ENCODE results near the gene SYNM.
"Not testable (repeated sequence)": the region's sequence is repeated elsewhere in the genome, so short reads cannot be mapped to it uniquely, and the experiment has no call there.

Gene SYNM, protein sequence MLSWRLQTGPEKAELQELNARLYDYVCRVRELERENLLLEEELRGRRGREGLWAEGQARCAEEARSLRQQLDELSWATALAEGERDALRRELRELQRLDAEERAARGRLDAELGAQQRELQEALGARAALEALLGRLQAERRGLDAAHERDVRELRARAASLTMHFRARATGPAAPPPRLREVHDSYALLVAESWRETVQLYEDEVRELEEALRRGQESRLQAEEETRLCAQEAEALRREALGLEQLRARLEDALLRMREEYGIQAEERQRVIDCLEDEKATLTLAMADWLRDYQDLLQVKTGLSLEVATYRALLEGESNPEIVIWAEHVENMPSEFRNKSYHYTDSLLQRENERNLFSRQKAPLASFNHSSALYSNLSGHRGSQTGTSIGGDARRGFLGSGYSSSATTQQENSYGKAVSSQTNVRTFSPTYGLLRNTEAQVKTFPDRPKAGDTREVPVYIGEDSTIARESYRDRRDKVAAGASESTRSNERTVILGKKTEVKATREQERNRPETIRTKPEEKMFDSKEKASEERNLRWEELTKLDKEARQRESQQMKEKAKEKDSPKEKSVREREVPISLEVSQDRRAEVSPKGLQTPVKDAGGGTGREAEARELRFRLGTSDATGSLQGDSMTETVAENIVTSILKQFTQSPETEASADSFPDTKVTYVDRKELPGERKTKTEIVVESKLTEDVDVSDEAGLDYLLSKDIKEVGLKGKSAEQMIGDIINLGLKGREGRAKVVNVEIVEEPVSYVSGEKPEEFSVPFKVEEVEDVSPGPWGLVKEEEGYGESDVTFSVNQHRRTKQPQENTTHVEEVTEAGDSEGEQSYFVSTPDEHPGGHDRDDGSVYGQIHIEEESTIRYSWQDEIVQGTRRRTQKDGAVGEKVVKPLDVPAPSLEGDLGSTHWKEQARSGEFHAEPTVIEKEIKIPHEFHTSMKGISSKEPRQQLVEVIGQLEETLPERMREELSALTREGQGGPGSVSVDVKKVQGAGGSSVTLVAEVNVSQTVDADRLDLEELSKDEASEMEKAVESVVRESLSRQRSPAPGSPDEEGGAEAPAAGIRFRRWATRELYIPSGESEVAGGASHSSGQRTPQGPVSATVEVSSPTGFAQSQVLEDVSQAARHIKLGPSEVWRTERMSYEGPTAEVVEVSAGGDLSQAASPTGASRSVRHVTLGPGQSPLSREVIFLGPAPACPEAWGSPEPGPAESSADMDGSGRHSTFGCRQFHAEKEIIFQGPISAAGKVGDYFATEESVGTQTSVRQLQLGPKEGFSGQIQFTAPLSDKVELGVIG (N-terminal part only)

DNA sequence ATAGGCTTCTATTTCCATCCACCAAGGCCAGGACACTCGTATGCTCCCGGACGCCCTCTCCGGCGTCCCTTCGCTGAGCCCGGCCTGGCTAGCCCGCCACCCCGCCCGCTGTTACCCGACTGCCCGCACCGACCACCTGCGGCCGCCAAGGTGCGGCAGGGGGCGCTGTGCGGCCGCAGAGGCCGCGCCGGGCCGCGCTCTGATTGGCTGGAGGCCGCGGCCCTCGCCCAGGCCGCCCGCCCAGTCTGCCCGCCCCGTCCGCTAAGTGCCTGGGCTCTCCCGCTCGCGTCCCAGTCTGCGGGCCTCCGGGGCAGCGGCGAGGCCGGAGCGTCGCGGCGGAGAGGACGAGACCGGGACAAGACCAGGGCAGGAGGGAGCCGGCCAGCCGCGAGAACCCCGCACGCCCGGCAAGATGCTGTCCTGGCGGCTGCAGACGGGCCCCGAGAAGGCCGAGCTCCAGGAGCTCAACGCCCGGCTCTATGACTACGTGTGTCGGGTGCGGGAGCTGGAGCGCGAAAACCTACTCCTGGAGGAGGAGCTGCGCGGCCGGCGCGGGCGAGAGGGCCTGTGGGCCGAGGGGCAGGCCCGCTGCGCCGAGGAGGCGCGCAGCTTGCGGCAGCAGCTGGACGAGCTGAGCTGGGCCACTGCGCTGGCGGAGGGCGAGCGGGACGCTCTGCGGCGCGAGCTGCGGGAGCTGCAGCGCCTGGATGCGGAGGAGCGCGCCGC lies at the start of gene SYNM:
Gene SYNM, plus strand, starts transcription at position 293 of the 726 bp plus-strand sequence. Its CDS starts 120 bp downstream, at position 413.
- DNase-seq (ENCODE audit: extremely low spot score, insufficient read length, low read depth) (peak; percentile 65), FAIRE-seq (no peak)

DNA sequence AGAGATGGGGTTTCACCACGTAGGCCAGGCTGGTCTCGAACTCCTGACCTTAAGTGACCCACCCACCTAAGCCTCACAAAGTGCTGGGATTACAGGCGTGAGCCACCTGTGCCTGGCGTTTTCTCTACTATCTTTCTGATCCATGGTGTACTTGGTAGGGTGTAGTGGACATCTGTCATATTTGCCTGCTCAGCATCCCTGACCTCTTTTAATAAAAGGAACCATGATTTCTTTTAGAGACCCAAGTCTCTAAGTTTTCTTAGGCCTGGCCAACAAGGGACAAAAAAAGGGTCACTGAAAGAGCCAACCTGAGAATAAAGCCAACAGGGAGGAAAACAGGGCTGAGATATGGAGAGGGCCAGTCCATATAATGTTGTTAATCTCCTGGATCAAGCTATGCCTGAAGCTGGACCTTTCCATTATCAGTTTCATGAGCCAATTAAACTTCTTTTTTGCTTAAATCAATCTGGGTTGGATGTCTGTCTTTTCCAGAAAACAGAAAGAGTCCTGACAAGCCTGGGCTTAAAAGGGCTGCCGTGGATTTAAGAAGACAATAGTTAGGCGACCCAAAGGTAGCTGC lies 49.2 kb upstream of the SYNM start:
- DNase-seq (ENCODE audit: extremely low spot score, insufficient read length, low read depth) (no peak), FAIRE-seq (no peak)

DNA sequence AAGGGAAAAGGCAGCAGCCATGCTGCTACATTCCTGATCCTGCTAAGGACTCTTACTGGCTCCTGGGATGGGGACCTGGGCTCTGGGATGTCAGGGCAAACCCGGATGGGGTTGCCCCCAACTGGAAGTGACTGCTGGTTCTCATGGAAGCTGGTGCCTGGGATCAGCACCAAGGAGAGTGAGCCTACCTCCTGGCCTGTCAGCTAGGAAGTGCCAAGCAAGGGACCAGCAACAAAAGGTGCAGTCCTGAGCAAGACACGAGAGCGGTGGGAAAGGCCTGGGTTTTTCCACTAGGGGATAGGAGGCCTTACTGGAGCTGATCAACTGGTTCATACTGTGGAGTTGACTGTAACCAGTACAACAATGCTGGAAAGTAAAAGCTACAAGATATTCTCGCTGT lies 47.9 kb upstream of the SYNM start:
- no peak for DNase-seq (ENCODE audit: extremely low spot score, insufficient read length, low read depth)

DNA sequence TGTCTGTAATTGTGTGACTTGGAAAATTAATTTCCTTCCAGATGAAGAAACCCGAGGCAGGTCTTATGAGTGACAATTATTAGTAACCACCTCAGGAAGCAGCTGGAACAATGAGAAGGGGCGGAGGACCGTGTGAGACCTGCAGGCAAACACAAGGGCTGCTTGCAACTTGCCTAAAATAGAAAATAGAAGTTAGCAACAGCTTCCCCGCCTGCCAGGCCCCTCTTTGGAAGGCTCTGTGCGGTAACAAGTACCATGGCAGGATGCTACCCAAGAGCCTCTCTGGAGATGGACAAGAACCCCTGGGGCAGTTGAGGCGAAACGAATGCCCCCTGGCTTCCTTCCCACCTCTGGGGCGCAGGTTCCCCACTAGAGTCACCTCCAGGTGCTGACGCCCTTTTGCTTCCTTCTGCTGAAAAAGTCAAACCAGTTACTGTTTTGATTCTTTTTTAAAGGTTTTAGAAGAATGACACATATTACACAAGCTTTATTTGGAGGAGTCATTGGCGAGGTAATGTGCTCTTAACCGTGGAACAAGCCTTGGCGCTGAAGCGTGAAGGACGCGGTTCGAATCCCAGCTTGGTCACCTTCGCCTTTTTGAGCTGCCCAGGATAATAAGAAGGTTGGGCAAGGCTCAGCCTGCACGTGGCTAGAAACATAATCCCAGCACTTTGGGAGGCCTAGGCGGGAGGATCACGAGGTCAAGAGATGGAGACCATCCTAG lies 47.0 kb upstream of the SYNM start:
- no peak for DNase-seq (ENCODE audit: extremely low spot score, insufficient read length, low read depth)
- no peak for FAIRE-seq

More for the DNA sequence above, 47.9 kb upstream of the SYNM start:
- no peak for FAIRE-seq

DNA sequence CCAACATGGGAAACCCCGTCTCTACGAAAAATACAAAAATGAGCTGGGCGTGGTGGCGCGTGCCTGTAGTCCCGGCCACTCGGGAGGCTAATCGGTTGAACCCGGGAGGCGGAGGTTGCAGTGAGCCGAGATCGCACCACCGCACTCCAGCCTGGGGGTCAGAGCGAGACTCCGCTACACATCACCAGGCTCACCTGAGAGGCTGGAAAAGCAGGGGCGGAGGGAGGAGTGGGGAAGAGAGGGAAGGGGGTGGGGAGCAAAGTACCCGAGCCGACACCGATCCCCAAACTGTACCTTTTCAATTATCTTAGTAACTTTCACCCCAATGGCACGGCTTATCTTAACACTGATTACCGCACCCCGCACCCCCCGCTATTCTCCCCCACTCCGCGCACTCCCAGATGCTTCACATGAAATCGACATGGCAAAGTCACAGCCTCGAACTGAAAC lies 46.4 kb upstream of the SYNM start:
- DNase-seq (ENCODE audit: extremely low spot score, insufficient read length, low read depth) (no peak), FAIRE-seq (no peak)

DNA sequence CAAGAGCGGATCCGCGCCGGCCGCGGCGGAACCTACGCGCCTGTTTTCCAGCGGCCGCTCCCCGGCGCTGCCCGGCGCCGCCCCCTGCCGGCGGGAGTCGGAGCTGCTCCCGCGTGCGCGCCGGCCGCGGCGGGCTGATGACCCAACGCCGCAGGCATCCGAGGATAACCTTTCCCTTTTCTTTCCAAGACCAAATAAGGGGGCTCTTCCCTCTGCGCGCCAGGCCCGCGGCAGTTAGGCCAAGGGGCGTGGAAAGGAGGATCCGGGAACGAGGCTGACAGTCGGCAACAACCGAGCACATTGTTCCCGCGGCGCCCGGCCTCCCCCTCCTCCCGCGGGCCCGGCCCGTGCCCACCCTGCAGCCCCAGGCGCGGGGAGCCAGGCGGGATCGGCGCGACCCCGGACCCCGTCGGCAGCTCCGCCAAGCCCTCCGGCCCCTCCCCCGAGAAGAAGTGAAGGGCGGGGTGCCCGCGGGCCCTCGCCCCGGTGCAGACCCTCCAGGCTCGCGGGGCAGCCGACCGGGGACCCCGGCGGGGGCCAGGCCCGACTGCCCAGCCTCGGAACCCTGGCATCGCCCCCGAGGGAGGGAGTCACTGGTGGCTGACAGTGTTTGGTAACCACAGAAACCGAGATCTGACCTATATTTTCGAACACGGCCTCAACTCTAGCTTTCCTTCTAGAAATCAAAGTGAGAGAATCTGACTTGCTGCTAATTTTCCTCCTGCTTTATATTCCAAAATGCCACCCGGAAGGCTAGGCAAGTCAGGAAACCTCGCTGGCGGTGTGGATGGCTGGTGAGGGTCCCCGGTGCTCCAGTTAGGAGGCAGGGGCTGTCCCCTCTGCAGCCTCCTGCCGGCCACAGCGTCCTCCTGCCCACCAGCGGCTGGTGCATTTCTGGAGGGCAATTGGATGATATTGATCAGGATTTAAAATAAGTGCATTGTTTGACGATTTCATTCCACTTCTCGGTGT lies 45.6 kb upstream of the SYNM start:
- DNase-seq (ENCODE audit: extremely low spot score, insufficient read length, low read depth), result peak; percentile 68
- no peak for FAIRE-seq

DNA sequence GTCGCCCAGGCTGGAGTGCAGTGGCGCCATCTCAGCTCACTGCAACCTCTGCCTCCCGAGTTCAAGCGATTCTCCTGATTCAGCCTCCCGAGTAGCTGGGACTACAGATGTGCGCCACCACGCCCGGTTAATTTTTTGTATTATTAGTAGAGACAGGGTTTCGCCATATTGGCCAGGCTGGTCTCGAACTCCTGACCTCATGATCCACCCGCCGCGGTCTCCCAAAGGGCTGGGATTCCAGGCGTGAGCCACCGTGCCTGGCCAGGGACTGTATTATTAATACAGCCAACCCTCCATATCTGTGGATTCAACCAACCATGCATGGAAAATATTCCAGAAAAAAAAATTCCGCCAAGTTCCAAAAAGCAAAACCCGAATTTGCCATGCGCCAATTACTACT lies 44.7 kb upstream of the SYNM start:
- FAIRE-seq; DNase-seq (ENCODE audit: extremely low spot score, insufficient read length, low read depth): not testable (repeated sequence)

DNA sequence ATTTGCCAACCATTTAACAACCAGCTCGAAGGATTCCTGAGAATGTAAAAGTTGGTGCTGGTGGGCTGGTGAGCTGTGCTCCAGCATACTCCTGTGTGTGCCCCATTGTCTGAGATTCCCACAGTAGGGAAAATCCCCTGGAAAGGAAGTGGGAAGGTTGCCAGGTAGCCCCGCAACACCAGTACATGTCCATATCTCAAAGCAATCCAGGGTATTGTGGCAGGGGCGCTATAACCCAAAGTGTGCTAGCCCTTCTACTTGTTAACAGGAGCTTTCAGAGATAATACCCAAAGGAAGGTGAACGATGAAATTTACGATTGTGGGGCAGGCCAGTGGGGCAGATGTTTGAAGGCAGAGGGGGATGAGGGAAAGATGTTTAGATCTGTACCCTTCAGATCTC lies 42.7 kb upstream of the SYNM start:
- no peak for FAIRE-seq

DNA sequence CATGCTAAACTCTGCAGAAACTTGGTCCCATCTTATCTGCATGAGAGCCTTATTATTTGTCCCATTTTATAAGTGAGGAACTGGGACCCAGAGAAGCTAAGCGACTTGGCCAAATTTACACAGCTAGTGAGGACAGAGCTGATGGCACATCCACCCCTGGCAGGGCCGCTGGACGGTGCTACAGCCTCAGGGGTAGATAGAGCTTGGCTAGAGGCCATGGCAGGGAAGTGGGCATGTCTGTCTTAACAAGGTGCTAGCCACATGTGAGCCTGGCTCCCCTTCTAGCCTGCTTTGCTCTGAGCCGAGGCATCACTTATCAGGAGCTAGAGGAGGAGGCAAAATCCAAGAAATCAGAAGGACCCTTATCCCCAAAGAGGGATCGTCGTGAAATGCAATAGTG lies 36.7 kb upstream of the SYNM start:
- DNase-seq (ENCODE audit: extremely low spot score, insufficient read length, low read depth) (no peak), FAIRE-seq (no peak)

More for the DNA sequence above, 42.7 kb upstream of the SYNM start:
- no peak for DNase-seq (ENCODE audit: extremely low spot score, insufficient read length, low read depth)

DNA sequence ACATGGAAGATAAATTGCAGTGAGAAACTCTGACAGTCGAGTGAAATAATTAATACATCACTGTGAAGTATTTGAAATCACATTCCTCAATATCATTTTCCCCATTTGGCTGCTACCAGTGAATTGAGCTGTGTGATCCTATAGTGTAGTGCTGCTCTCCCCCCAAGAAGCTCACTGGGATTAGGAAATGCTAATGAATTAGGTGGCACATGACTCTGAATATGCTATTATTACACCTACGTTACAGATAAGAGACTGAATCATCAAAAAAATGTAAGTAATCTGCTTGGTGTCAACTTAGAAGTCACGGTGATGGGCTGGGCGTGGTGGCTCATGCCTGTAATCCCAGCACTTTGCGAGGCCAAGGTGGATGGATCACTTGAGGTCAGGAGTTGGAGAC lies 34.7 kb upstream of the SYNM start:
- DNase-seq (ENCODE audit: extremely low spot score, insufficient read length, low read depth), result no peak

DNA sequence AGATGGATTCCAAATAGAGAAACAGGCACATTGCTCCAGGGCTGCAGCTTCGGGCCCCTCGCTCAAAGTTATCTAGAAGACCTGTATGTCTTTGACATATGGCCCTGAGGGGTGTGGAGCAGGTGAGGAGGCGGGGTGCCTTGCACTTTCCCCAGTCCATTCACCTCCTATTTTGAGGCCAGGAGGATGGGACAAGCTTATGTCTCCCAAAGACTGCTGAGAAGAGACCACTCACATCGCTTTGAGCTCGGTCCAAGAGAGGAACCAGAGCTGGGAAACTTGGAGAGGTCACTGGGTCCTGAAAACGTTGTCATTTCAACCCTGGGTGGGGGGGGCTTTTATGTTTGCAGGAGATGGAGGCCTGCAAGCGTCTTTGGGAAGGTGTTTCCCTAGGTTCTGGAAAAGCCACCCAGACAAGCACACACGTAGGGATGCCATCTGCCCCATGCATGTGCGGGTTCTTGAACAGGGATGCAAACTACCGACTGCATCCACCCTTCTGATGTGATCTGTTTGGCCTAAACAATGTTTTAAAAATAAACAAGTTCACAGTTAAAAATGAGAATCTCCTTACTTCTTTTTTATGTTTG lies 33.7 kb upstream of the SYNM start:
- FAIRE-seq (no peak), DNase-seq (ENCODE audit: extremely low spot score, insufficient read length, low read depth) (no peak)

More for the DNA sequence above, 34.7 kb upstream of the SYNM start:
- no peak for FAIRE-seq

DNA sequence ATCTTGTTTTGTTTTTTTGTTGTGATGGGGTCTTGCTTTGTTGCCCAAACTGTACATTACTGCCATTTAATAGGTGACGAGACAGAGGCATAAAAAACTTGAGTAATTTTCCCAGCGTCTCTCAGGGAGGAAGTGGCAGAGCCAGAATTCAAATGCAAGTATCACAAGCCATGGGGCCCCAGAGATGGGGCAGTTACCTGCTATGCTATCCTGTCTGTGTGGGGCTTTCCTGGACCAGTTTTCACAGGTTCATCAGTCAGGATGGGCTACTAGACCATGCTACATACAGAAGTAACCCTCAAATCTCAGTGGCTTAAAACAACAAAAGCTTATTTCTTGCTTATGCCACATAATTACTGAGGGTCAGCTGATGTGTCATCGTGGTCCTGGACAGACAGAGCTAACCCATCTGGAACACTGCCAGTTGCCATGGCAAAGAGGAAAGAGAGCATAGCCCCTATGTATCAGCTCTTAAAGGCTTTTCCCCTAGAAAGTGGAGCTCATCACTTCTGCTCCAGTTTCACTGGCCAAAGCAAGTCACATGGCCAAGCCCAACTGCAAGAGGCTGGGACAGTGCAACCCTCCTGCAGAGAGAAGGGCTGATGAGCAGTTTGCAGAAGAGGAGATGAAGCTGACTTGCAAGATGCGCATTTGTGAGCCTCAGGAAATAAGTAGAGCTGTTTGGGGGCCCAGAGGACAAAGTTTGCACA lies 31.7 kb upstream of the SYNM start:
- peak; percentile 42 for FAIRE-seq
- DNase-seq (ENCODE audit: extremely low spot score, insufficient read length, low read depth), result no peak

DNA sequence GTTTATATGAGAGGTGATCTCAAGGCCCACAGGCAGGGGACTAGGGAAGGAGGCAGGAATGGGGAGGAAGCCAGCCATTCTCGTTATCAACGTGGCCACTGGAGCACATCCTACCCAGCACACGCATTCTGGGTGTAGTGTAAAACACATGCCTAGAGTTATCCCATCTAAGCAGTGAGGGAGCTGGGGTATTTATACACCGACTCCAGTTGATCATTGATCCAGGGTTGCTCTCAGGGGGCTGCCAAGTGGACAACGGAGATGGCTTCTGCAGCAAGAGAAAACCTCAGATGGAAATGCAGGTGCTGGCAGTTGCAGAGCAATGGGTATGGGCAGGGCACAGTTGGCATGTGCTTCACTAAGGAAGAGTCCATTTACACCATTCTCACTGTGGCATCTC lies 30.4 kb upstream of the SYNM start:
- DNase-seq (ENCODE audit: extremely low spot score, insufficient read length, low read depth) (no peak), FAIRE-seq (no peak)

DNA sequence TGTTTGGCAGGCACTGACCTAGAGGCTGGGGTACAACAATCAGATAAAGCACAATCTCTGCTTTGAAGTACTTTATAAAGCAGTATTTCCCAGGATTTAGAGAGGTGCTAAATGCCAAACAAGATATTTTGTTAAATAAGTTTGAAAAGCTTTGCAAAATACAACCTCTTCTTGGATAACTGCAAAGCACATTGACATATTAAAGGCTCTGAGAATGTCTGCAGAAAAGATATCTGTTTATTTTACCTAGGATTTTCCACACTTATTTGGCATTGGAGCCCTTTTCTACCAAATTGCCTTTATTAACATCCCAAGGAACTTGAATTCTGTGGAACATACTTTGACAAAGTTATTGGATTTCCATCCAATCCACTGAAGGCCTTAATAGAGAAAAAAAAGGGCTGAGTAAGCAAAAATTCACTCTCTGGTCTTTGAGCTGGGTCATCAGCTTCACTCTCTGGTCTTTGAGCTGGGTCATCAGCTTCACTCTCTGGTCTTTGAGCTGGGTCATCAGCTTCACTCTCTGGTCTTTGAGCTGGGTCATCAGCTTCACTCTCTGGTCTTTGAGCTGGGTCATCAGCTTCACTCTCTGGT lies 29.7 kb upstream of the SYNM start:
- not testable (repeated sequence) for DNase-seq (ENCODE audit: extremely low spot score, insufficient read length, low read depth); FAIRE-seq

DNA sequence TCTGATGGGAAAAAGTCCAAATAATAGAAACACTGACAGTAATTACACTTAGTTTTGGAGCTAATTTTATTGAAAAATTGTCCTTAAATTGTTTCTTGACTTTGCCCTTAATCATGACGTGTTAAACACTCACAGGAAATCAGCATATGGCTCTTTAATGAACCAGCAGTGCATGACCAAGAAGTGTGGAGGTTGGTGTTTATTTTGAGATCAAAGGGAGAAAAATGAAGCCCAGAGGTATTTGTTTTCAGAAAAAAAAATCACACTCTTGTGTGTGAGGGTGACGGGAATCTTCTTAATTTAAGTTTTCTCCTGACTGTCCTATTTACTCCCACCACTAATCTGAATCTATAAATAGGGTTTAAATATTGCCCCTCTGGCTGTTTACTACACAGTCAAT lies 28.8 kb upstream of the SYNM start:
- DNase-seq (ENCODE audit: extremely low spot score, insufficient read length, low read depth) (no peak), FAIRE-seq (no peak)
